K562 (cell line): ENCODE data around the gene DHRS11. TPM values are rescaled to one million over a fixed set of nuclear protein-coding genes. Genes with fewer than 3 reads are reported as not detected.

ENCODE experiments used
- ARID1B ChIP-seq: fragments of 450-650 bp; IDR thresholded peaks from 2 replicates; pipeline ENCODE4 v1.6.1; 2016; ENCODE audit warnings: antibody characterized with exemption, mild to moderate bottlenecking, inconsistent platforms
- ATF7 ChIP-seq: fragments of 450-650 bp; IDR thresholded peaks from 2 replicates; pipeline ENCODE4 v1.7.1; 2014; ENCODE audit warnings: mild to moderate bottlenecking, moderate library complexity
- CBFA2T2 ChIP-seq: fragments of 450-650 bp; conservative IDR thresholded peaks from 2 replicates; pipeline ENCODE4 v1.6.1; 2017; ENCODE audit warnings: mild to moderate bottlenecking
- CCNT2 ChIP-seq: IDR thresholded peaks from 2 replicates; pipeline ENCODE4 v1.6.1; 2011; ENCODE audit warnings: borderline replicate concordance, low read depth, mild to moderate bottlenecking, moderate library complexity, mixed read lengths, low read length; ENCODE audit not compliant: insufficient read length; ENCODE audit errors: extremely low read depth
- NR2C2 ChIP-seq, 2 experiments: fragments of 200-800 bp in 1 of 2; sonication (Bioruptor generic) in 1 of 2; sonication (generic) in 1 of 2; formaldehyde crosslinking in 1 of 2; IDR thresholded peaks; 2 replicates each; pipeline versions ENCODE4 v1.6.1 to v1.8.0; 2016 to 2022; ENCODE audit warnings: mild to moderate bottlenecking in 1 of 2, missing compliant biosample characterization in 1 of 2, missing genetic modification characterization in 1 of 2, missing genetic modification reagents in 1 of 2
- RBBP5 ChIP-seq: fragments of 200-600 bp; sonication (generic); IDR thresholded peaks from 2 replicates; pipeline ENCODE4 v1.6.1; 2012; ENCODE audit warnings: borderline replicate concordance, mild to moderate bottlenecking, low read length, control low read depth, inconsistent platforms; ENCODE audit not compliant: insufficient read depth, poor library complexity, severe bottlenecking
- RFX5 ChIP-seq: IDR thresholded peaks from 2 replicates; pipeline ENCODE4 v1.6.1; 2011; ENCODE audit warnings: low read depth, mild to moderate bottlenecking, improper control_type of control experiment, low read length
- TAF7 ChIP-seq: fragments of 450-650 bp; IDR thresholded peaks from 2 replicates; pipeline ENCODE4 v1.6.1; 2016; ENCODE audit warnings: missing genetic modification characterization, missing compliant biosample characterization
- ZNF668 ChIP-seq: fragments of 250-450 bp; sonication (Bioruptor Pico); IDR thresholded peaks from 2 replicates; pipeline ENCODE4 v1.8.0; 2022; ENCODE audit warnings: mild to moderate bottlenecking, inconsistent platforms
- polyA plus RNA-seq, 8 experiments: library from polyadenylated mRNA; depleted of rRNA in 4 of 8; stranded (reverse) in 5 of 8; unstranded in 3 of 8; fragments of >200 nt; fragmentation: Nextera tagmentation in 2 of 8; fragmentation: Illumina TruSeq in 1 of 8; extraction: Ambion mirVana in 2 of 8; extraction: Trizol in 1 of 8; gene quantifications; 2 replicates each; pipeline versions ENCODE4 v1.2.1 to v1.2.3, GENCODE V29; 2011 to 2014; ENCODE audit warnings: inconsistent platforms in 1 of 8, missing spikeins in 1 of 8
- total RNA-seq, 7 experiments: library from RNA; depleted of rRNA in 6 of 7; stranded (reverse); fragments of >200 nt in 6 of 7; fragmentation: Illumina TruSeq in 2 of 7; extraction: Trizol in 2 of 7; gene quantifications; 2 replicates each; pipeline versions ENCODE4 v1.2.1 to v1.2.3, GENCODE V29; 2011 to 2021; ENCODE audit warnings: low replicate concordance in 1 of 7
- TF ChIP-seq, protein P1 (sequence below): fragments of 450-650 bp; IDR thresholded peaks from 2 replicates; pipeline ENCODE4 v1.6.1; 2016; ENCODE audit warnings: missing biosample characterization, missing genetic modification characterization
- TF ChIP-seq, protein P2 (sequence below): fragments of 450-650 bp; IDR thresholded peaks from 2 replicates; pipeline ENCODE4 v1.6.1; 2016; ENCODE audit warnings: mild to moderate bottlenecking
- TF ChIP-seq, protein P3 (sequence below): sonication (generic); formaldehyde crosslinking; IDR thresholded peaks from 2 replicates; pipeline ENCODE4 v1.8.0; 2023; ENCODE audit warnings: mild to moderate bottlenecking, missing genetic modification reagents
- TF ChIP-seq, protein P4 (sequence below), 2 experiments: IDR thresholded peaks; 2 replicates each; pipeline ENCODE4 v1.6.1; 2012; ENCODE audit warnings: improper control_type of control experiment in 2 of 2, low read depth in 2 of 2, low read length in 2 of 2, borderline replicate concordance in 1 of 2
- TF ChIP-seq, protein P5 (sequence below): sonication (generic); formaldehyde crosslinking; IDR thresholded peaks from 2 replicates; pipeline ENCODE4 v1.8.1; 2023; ENCODE audit warnings: mild to moderate bottlenecking, missing genetic modification reagents

Gene DHRS11
- total and polyA plus RNA-seq, 9 of the 15 experiments (the other 6 are each of a cell fraction or from before 2014, with no cell fraction given): 15.2 to 123 (median 59.8) TPM

DNA sequence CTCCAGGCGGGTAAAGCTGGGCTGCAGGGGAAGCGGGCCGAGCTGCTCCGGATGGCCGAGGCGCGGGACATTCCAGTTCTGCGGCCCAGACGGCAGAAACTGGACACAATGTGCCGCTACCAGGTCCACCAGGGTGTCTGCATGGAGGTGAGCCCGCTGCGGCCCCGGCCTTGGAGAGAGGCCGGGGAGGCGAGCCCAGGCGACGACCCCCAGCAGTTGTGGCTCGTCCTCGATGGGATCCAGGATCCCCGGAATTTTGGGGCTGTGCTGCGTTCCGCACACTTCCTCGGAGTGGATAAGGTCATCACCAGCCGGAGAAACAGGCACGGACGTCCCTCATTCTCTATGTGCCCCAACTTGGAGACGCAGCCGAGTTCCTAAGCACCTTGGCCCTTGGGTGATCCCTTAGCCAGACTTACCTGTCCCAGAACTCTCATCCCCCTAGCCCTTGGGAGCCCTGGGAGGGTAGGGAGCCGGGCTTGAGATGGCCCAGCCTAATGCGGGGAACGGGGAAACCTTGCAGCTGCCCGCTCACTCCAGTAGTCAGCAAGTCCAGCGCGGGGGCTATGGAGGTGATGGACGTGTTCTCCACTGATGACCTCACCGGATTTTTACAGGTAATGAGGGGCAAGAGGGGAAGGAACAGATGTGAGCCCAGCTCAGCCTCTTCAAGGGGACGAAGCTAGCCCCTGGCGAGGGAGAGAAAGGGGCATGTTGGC, 10.5 kb downstream of the DHRS11 start (continued):
- TF ChIP-seq TAF7: no peak
- TF ChIP-seq ATF7: 0 out of 2 replicates have a peak, but pooled peaks have one; percentile 13
- TF ChIP-seq, protein P1, sequence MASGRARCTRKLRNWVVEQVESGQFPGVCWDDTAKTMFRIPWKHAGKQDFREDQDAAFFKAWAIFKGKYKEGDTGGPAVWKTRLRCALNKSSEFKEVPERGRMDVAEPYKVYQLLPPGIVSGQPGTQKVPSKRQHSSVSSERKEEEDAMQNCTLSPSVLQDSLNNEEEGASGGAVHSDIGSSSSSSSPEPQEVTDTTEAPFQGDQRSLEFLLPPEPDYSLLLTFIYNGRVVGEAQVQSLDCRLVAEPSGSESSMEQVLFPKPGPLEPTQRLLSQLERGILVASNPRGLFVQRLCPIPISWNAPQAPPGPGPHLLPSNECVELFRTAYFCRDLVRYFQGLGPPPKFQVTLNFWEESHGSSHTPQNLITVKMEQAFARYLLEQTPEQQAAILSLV: no peak
- TF ChIP-seq NR2C2 (CRISPR knock-in tag; IDR thresholded peaks at IDR 0.05): no peak
- TF ChIP-seq NR2C2 (tag; IDR thresholded peaks at IDR 0.05): peak; percentile 74
- no peak for TF ChIP-seq CBFA2T2
- TF ChIP-seq CCNT2: no peak
- TF ChIP-seq, protein P2, sequence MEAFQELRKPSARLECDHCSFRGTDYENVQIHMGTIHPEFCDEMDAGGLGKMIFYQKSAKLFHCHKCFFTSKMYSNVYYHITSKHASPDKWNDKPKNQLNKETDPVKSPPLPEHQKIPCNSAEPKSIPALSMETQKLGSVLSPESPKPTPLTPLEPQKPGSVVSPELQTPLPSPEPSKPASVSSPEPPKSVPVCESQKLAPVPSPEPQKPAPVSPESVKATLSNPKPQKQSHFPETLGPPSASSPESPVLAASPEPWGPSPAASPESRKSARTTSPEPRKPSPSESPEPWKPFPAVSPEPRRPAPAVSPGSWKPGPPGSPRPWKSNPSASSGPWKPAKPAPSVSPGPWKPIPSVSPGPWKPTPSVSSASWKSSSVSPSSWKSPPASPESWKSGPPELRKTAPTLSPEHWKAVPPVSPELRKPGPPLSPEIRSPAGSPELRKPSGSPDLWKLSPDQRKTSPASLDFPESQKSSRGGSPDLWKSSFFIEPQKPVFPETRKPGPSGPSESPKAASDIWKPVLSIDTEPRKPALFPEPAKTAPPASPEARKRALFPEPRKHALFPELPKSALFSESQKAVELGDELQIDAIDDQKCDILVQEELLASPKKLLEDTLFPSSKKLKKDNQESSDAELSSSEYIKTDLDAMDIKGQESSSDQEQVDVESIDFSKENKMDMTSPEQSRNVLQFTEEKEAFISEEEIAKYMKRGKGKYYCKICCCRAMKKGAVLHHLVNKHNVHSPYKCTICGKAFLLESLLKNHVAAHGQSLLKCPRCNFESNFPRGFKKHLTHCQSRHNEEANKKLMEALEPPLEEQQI: no peak
- TF ChIP-seq RFX5: no peak
- TF ChIP-seq ARID1B: no peak
- TF ChIP-seq ZNF668: no peak
- TF ChIP-seq RBBP5: peak; percentile 3
- TF ChIP-seq, protein P3, sequence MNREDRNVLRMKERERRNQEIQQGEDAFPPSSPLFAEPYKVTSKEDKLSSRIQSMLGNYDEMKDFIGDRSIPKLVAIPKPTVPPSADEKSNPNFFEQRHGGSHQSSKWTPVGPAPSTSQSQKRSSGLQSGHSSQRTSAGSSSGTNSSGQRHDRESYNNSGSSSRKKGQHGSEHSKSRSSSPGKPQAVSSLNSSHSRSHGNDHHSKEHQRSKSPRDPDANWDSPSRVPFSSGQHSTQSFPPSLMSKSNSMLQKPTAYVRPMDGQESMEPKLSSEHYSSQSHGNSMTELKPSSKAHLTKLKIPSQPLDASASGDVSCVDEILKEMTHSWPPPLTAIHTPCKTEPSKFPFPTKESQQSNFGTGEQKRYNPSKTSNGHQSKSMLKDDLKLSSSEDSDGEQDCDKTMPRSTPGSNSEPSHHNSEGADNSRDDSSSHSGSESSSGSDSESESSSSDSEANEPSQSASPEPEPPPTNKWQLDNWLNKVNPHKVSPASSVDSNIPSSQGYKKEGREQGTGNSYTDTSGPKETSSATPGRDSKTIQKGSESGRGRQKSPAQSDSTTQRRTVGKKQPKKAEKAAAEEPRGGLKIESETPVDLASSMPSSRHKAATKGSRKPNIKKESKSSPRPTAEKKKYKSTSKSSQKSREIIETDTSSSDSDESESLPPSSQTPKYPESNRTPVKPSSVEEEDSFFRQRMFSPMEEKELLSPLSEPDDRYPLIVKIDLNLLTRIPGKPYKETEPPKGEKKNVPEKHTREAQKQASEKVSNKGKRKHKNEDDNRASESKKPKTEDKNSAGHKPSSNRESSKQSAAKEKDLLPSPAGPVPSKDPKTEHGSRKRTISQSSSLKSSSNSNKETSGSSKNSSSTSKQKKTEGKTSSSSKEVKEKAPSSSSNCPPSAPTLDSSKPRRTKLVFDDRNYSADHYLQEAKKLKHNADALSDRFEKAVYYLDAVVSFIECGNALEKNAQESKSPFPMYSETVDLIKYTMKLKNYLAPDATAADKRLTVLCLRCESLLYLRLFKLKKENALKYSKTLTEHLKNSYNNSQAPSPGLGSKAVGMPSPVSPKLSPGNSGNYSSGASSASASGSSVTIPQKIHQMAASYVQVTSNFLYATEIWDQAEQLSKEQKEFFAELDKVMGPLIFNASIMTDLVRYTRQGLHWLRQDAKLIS (CRISPR knock-in tag): 0 out of 2 replicates have a peak, but pooled peaks have one; percentile 49
- TF ChIP-seq, protein P4, sequence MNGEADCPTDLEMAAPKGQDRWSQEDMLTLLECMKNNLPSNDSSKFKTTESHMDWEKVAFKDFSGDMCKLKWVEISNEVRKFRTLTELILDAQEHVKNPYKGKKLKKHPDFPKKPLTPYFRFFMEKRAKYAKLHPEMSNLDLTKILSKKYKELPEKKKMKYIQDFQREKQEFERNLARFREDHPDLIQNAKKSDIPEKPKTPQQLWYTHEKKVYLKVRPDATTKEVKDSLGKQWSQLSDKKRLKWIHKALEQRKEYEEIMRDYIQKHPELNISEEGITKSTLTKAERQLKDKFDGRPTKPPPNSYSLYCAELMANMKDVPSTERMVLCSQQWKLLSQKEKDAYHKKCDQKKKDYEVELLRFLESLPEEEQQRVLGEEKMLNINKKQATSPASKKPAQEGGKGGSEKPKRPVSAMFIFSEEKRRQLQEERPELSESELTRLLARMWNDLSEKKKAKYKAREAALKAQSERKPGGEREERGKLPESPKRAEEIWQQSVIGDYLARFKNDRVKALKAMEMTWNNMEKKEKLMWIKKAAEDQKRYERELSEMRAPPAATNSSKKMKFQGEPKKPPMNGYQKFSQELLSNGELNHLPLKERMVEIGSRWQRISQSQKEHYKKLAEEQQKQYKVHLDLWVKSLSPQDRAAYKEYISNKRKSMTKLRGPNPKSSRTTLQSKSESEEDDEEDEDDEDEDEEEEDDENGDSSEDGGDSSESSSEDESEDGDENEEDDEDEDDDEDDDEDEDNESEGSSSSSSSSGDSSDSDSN (IDR thresholded peaks at IDR 0.05; ENCODE audit: borderline replicate concordance in 1 of 2, low read depth in 2 of 2, low read length in 2 of 2): 0 out of 4 replicates have a peak, but pooled peaks of 1 of the 2 experiments have one; percentile 28
- TF ChIP-seq, protein P5, sequence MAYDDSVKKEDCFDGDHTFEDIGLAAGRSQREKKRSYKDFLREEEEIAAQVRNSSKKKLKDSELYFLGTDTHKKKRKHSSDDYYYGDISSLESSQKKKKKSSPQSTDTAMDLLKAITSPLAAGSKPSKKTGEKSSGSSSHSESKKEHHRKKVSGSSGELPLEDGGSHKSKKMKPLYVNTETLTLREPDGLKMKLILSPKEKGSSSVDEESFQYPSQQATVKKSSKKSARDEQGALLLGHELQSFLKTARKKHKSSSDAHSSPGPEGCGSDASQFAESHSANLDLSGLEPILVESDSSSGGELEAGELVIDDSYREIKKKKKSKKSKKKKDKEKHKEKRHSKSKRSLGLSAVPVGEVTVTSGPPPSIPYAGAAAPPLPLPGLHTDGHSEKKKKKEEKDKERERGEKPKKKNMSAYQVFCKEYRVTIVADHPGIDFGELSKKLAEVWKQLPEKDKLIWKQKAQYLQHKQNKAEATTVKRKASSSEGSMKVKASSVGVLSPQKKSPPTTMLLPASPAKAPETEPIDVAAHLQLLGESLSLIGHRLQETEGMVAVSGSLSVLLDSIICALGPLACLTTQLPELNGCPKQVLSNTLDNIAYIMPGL (CRISPR knock-in tag): no peak
